ENCODE measurements around the gene ABCC1.

ABCC1 gene

DNA sequence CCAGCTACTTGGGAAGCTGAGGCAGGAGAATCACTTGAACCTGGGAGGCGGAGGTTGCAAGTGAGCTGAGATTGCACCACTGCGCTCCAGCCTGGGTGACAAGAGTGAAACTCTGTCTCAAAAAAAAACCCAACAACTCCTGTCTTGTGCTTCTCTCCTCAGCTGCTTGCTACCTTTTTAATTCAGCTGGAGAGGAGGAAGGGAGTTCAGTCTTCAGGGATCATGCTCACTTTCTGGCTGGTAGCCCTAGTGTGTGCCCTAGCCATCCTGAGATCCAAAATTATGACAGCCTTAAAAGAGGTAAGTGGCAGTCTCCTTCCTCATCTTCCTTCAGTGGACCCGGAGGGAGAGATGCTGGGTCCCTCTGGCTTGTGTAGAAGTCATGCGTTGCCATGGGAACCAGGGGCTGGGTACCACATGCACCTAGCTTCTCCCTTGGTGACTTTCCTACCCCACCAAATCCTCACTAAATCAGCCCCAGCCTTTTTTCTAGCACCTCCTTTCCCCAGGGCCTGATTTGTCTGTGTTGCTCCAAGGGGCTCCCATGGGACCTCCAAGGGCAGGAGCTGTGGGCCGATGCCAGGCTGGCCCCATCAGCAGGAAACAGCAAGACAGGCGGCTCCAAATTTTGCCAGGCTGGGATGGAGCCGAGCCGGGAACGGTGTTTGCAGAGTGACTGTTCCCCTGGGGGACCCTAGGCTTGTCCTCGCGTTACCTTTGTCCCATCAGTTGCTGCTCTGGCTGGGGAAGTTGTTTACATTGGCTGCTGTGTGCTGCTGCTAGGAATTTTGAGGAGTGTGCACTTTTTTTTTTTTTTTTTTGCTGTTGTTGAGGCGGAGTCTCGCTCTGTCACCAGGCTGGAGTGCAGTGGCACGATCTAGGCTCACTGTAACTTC is 65.2 kb downstream of the ABCC1 start (continued):
- TF ChIP-seq ZNF133 (tag by site-specific recombination; IDR thresholded peaks at IDR 0.05) = no peak
- no peak for TF ChIP-seq ZNF830 (tag by site-specific recombination; IDR thresholded peaks at IDR 0.05; ENCODE audit: low read depth)
- TF ChIP-seq ZNF2 (tag by site-specific recombination; IDR thresholded peaks at IDR 0.05) = peak; percentile 46; the same call in 1 of the 2 replicates
- TF ChIP-seq, protein P1, sequence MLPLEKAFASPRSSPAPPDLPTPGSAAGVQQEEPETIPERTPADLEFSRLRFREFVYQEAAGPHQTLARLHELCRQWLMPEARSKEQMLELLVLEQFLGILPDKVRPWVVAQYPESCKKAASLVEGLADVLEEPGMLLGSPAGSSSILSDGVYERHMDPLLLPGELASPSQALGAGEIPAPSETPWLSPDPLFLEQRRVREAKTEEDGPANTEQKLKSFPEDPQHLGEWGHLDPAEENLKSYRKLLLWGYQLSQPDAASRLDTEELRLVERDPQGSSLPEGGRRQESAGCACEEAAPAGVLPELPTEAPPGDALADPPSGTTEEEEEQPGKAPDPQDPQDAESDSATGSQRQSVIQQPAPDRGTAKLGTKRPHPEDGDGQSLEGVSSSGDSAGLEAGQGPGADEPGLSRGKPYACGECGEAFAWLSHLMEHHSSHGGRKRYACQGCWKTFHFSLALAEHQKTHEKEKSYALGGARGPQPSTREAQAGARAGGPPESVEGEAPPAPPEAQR (tag by site-specific recombination; IDR thresholded peaks at IDR 0.05) = no peak
- no peak for TF ChIP-seq ZNF521 (tag by site-specific recombination; IDR thresholded peaks at IDR 0.05)
- peak; percentile 97 for TF ChIP-seq OSR2 (tag by site-specific recombination; IDR thresholded peaks at IDR 0.05)
- TF ChIP-seq BCL11A (tag by site-specific recombination; IDR thresholded peaks at IDR 0.05; ENCODE audit: low read depth) = no peak
- TF ChIP-seq ZNF16 (tag by site-specific recombination; IDR thresholded peaks at IDR 0.05; ENCODE audit: low read depth) = no peak
- no peak for TF ChIP-seq ZNF155 (tag by site-specific recombination; IDR thresholded peaks at IDR 0.05)
- TF ChIP-seq, protein P2, sequence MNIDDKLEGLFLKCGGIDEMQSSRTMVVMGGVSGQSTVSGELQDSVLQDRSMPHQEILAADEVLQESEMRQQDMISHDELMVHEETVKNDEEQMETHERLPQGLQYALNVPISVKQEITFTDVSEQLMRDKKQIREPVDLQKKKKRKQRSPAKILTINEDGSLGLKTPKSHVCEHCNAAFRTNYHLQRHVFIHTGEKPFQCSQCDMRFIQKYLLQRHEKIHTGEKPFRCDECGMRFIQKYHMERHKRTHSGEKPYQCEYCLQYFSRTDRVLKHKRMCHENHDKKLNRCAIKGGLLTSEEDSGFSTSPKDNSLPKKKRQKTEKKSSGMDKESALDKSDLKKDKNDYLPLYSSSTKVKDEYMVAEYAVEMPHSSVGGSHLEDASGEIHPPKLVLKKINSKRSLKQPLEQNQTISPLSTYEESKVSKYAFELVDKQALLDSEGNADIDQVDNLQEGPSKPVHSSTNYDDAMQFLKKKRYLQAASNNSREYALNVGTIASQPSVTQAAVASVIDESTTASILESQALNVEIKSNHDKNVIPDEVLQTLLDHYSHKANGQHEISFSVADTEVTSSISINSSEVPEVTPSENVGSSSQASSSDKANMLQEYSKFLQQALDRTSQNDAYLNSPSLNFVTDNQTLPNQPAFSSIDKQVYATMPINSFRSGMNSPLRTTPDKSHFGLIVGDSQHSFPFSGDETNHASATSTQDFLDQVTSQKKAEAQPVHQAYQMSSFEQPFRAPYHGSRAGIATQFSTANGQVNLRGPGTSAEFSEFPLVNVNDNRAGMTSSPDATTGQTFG (tag by site-specific recombination; IDR thresholded peaks at IDR 0.05; ENCODE audit: borderline replicate concordance) = no peak
- no peak for TF ChIP-seq IKZF3 (tag by site-specific recombination; IDR thresholded peaks at IDR 0.05)
- no peak for TF ChIP-seq ZNF350 (tag by site-specific recombination; IDR thresholded peaks at IDR 0.05)
- no peak for TF ChIP-seq ZNF391 (tag by site-specific recombination; IDR thresholded peaks at IDR 0.05; ENCODE audit: borderline replicate concordance, low read depth)
- TF ChIP-seq, protein P3, sequence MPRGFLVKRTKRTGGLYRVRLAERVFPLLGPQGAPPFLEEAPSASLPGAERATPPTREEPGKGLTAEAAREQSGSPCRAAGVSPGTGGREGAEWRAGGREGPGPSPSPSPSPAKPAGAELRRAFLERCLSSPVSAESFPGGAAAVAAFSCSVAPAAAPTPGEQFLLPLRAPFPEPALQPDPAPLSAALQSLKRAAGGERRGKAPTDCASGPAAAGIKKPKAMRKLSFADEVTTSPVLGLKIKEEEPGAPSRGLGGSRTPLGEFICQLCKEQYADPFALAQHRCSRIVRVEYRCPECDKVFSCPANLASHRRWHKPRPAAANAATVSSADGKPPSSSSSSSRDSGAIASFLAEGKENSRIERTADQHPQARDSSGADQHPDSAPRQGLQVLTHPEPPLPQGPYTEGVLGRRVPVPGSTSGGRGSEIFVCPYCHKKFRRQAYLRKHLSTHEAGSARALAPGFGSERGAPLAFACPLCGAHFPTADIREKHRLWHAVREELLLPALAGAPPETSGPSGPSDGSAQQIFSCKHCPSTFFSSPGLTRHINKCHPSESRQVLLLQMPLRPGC (tag by site-specific recombination; IDR thresholded peaks at IDR 0.05) = peak; percentile 59; the same call in 1 of the 2 replicates
- TF ChIP-seq ZNF221 (tag by site-specific recombination; IDR thresholded peaks at IDR 0.05; ENCODE audit: borderline replicate concordance) = no peak
- no peak for TF ChIP-seq ZNF324 (tag by site-specific recombination; IDR thresholded peaks at IDR 0.05)
- no peak for TF ChIP-seq ZNF37A (tag by site-specific recombination; IDR thresholded peaks at IDR 0.05)
- TF ChIP-seq SP2 (tag by site-specific recombination; IDR thresholded peaks at IDR 0.05) = no peak
- peak; percentile 43; the same call in 1 of the 2 replicates for TF ChIP-seq ZNF335 (tag by site-specific recombination; conservative IDR thresholded peaks at IDR 0.05)
- TF ChIP-seq ZNF416 (tag by site-specific recombination; IDR thresholded peaks at IDR 0.05) = no peak
- no peak for TF ChIP-seq ZNF473 (tag by site-specific recombination; IDR thresholded peaks at IDR 0.05)
- TF ChIP-seq ZNF10 (tag by site-specific recombination; IDR thresholded peaks at IDR 0.05) = peak; percentile 89
- no peak for TF ChIP-seq ZNF175 (tag by site-specific recombination; IDR thresholded peaks at IDR 0.05)
- TF ChIP-seq, protein P4, sequence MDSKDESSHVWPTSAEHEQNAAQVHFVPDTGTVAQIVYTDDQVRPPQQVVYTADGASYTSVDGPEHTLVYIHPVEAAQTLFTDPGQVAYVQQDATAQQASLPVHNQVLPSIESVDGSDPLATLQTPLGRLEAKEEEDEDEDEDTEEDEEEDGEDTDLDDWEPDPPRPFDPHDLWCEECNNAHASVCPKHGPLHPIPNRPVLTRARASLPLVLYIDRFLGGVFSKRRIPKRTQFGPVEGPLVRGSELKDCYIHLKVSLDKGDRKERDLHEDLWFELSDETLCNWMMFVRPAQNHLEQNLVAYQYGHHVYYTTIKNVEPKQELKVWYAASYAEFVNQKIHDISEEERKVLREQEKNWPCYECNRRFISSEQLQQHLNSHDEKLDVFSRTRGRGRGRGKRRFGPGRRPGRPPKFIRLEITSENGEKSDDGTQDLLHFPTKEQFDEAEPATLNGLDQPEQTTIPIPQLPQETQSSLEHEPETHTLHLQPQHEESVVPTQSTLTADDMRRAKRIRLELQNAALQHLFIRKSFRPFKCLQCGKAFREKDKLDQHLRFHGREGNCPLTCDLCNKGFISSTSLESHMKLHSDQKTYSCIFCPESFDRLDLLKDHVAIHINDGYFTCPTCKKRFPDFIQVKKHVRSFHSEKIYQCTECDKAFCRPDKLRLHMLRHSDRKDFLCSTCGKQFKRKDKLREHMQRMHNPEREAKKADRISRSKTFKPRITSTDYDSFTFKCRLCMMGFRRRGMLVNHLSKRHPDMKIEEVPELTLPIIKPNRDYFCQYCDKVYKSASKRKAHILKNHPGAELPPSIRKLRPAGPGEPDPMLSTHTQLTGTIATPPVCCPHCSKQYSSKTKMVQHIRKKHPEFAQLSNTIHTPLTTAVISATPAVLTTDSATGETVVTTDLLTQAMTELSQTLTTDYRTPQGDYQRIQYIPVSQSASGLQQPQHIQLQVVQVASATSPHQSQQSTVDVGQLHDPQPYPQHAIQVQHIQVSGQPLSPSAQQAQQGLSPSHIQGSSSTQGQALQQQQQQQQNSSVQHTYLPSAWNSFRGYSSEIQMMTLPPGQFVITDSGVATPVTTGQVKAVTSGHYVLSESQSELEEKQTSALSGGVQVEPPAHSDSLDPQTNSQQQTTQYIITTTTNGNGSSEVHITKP (tag by site-specific recombination; IDR thresholded peaks at IDR 0.05) = 0 out of 2 replicates have a peak, but pooled peaks have one; percentile 37
- peak; percentile 39 for TF ChIP-seq GLIS1 (tag by site-specific recombination; IDR thresholded peaks at IDR 0.05)
- no peak for TF ChIP-seq TRIM28 (IDR thresholded peaks at IDR 0.05; ENCODE audit: borderline replicate concordance, low read length)
- no peak for TF ChIP-seq ZNF354C (tag by site-specific recombination; IDR thresholded peaks at IDR 0.05; ENCODE audit: borderline replicate concordance, low read depth)
- TF ChIP-seq ZNF530 (tag by site-specific recombination; IDR thresholded peaks at IDR 0.05; ENCODE audit: low read depth) = no peak
- TF ChIP-seq ZFP41 (tag by site-specific recombination; IDR thresholded peaks at IDR 0.05; ENCODE audit: borderline replicate concordance) = no peak
- TF ChIP-seq ZBTB8A (tag by site-specific recombination; IDR thresholded peaks at IDR 0.05) = no peak
- TF ChIP-seq ZNF843 (tag by site-specific recombination; IDR thresholded peaks at IDR 0.05) = 0 out of 2 replicates have a peak, but pooled peaks have one; percentile 32
- no peak for TF ChIP-seq MYNN (tag by site-specific recombination; IDR thresholded peaks at IDR 0.05; ENCODE audit: borderline replicate concordance)
